ENCODE results near the gene CCNF. TPM values are rescaled to one million over a fixed set of nuclear protein-coding genes. Genes with fewer than 3 reads are reported as not detected.

Gene CCNF
- total and polyA plus RNA-seq, 2 of the 8 experiments (the other 6 are each of a cell fraction or from before 2014, with no cell fraction given), result 15.4 to 54.3 TPM

GRCh38 chr16:2470234-2470601 lies 41.0 kb downstream of the CCNF start:
- peak overlapping the region; percentile 4 for H4K91ac ChIP-seq (replicated peaks; ENCODE audit: insufficient read length, low read length)
- POLR2A ChIA-PET (ENCODE audit: partially characterized antibody), result interaction anchor here (1.0 to 2.8 kb wide), 4 partner anchors 11 to 63 kb away, joined by 4 to 8 read pairs (median 7); partner anchors contain the start of gene TEDC2
- H2BK12ac ChIP-seq (ENCODE audit: low read depth, low read length), result peak overlapping the region; percentile 68; the same call in 1 of the 2 replicates
- no peaks in the 10 kb centered on the region for H3K79me2 ChIP-seq (ENCODE audit: control insufficient read depth in 1 of 2, insufficient read depth in 2 of 2, low read length in 2 of 2)
- H3K18ac ChIP-seq (ENCODE audit: extremely low read depth, low read length), result no peak overlapping the region; the same call in 1 of the 2 replicates
- H3K4me3 ChIP-seq (ENCODE audit: extremely low read depth in 1 of 4, insufficient read depth in 2 of 4, low read depth in 3 of 4, low read length in 4 of 4), result peak overlapping the region in 1 of 4 experiments; percentile 56; a peak in 1 of 8 replicates
- no peaks in the 10 kb centered on the region for H3K36me3 ChIP-seq (ENCODE audit: control insufficient read depth in 2 of 4, insufficient read depth in 4 of 4, low read length in 3 of 4)
- peaks cover 24 to 61% (median 54%) of the 10 kb centered on the region in 4 experiments for H3K27me3 ChIP-seq (replicated peaks in 1 of 4; ENCODE audit: control insufficient read depth in 3 of 4, extremely low read depth in 1 of 4, insufficient read depth in 3 of 4, low read length in 3 of 4)
- 0 out of 2 replicates have a peak overlapping the region, but pooled peaks have one; percentile 24 for H2AK5ac ChIP-seq (ENCODE audit: low read depth, low read length)
- no peak overlapping the region for H4K8ac ChIP-seq (ENCODE audit: extremely low read depth, insufficient read depth, low read length)
- CTCF ChIA-PET (ENCODE audit: partially characterized antibody), result interaction anchor here (1.0 to 4.0 kb wide), 3 partner anchors 9 to 130 kb away, joined by 4 to 15 read pairs (median 11); partner anchors contain the start of genes ABCA3 and TEDC2
- H3K9ac ChIP-seq (replicated peaks in 1 of 4; ENCODE audit: extremely low read depth in 1 of 4, low read depth in 3 of 4, low read length in 3 of 4), result no peak overlapping the region
- no peak overlapping the region for H2BK120ac ChIP-seq (replicated peaks; ENCODE audit: low read depth, low read length)
- peak overlapping the region; percentile 53 to 75; a peak in 2 of 4 replicates for H3K4me2 ChIP-seq (ENCODE audit: insufficient read depth in 1 of 2, low read depth in 2 of 2, low read length in 2 of 2)
- H2AFZ ChIP-seq (ENCODE audit: low read length), result no peak overlapping the region
- no peak overlapping the region for H3K4ac ChIP-seq (replicated peaks; ENCODE audit: insufficient read length, low read depth, low read length)
- no peak overlapping the region for H4K5ac ChIP-seq (ENCODE audit: insufficient read length, low read depth, low read length)
- peaks cover 0 to 41% (median 31%) of the 10 kb centered on the region in 4 experiments; a peak in 6 of 7 replicates for H3K4me1 ChIP-seq (replicated peaks in 1 of 4; ENCODE audit: control insufficient read depth in 3 of 4, insufficient read depth in 4 of 4, low read length in 3 of 4)
- FAIRE-seq (no peak), DNase-seq (ENCODE audit: low read depth in 1 of 2, low spot score in 2 of 2) (no peak)
- TF ChIP-seq RFX5 (IDR thresholded peaks at IDR 0.05; ENCODE audit: borderline replicate concordance, low read depth, low read length) (no peak), CBX5 (IDR thresholded peaks at IDR 0.05; ENCODE audit: low read depth, low read length) (no peak), BACH1 (IDR thresholded peaks at IDR 0.05; ENCODE audit: low read length) (no peak), MAFK (IDR thresholded peaks at IDR 0.05; ENCODE audit: low read depth, low read length) (no peak), EZH2 (IDR thresholded peaks at IDR 0.05; ENCODE audit: low read depth, low read length, severe bottlenecking) (no peak)
- H3K23me2 ChIP-seq (ENCODE audit: low read depth, low read length), result peaks cover 24% of the 10 kb centered on the region; the same call in 1 of the 2 replicates
- H3K27ac ChIP-seq (ENCODE audit: low read depth, low read length), result no peak overlapping the region
- no peak overlapping the region for H3K23ac ChIP-seq (ENCODE audit: insufficient read length)
- no peaks in the 10 kb centered on the region for H3K9me3 ChIP-seq (ENCODE audit: insufficient read depth in 2 of 2, low read depth in 1 of 2, low read length in 1 of 2)
- H3K14ac ChIP-seq (ENCODE audit: insufficient read length), result no peak overlapping the region
- WGBS, 2 experiments (ENCODE audit: extremely low coverage in 1 of 2, insufficient coverage in 1 of 2, insufficient read length in 1 of 2, insufficient replicate concordance in 2 of 2, low coverage in 1 of 2, low lambda C conversion rate in 2 of 2, missing lambda C conversion rate in 1 of 2), result 92% methylated on average over 7 of the region's 7 CpGs; no CpG with 5 or more reads in 1 of the 2 experiments
- peak overlapping the region; percentile 97; the same call in 1 of the 2 replicates for H2BK15ac ChIP-seq (ENCODE audit: low read length)
- H4K20me1 ChIP-seq (replicated peaks in 1 of 2; ENCODE audit: control insufficient read depth in 1 of 2, insufficient read depth in 2 of 2, low read length in 2 of 2), result peaks cover 2 to 10% of the 10 kb centered on the region in 2 experiments
- no peaks in the 10 kb centered on the region for H3K79me1 ChIP-seq (ENCODE audit: low read depth, low read length)
- H2BK5ac ChIP-seq (ENCODE audit: low read depth, low read length), result no peak overlapping the region
- no peak overlapping the region for H3K56ac ChIP-seq (replicated peaks; ENCODE audit: insufficient read length, low read depth, low read length)
- H2BK20ac ChIP-seq (ENCODE audit: low read length), result no peak overlapping the region
